Hepatocyte (in vitro differentiated cells): ENCODE measurements around the gene TRIP12. TPM values are rescaled to one million over a fixed set of nuclear protein-coding genes. Genes with fewer than 3 reads are reported as not detected.
"Not testable (repeated sequence)": the region's sequence is repeated elsewhere in the genome, so short reads cannot be mapped to it uniquely, and the experiment has no call there.

Experiments
- DNase-seq: peaks from one replicate; pipeline ENCODE4 v3.0.0-alpha.2; 2016; ENCODE audit warnings: low spot score
- H2AFZ ChIP-seq: fragments of 200-600 bp; sonication (generic); 2 replicates; pipeline ENCODE4 v1.6.0; 2016; ENCODE audit warnings: antibody characterized with exemption, mild to moderate bottlenecking
- H3K27ac ChIP-seq: fragments of 200-600 bp; sonication (generic); 2 replicates; pipeline ENCODE4 v1.5.1; 2016; ENCODE audit warnings: mild to moderate bottlenecking
- H3K27me3 ChIP-seq: fragments of 200-600 bp; sonication (generic); 2 replicates; pipeline ENCODE4 v1.6.1; 2016
- H3K36me3 ChIP-seq: fragments of 200-600 bp; sonication (generic); replicated peaks from 2 replicates; pipeline ENCODE4 v1.5.1; 2016; ENCODE audit warnings: low read depth; ENCODE audit not compliant: insufficient read depth
- H3K4me1 ChIP-seq: fragments of 200-600 bp; sonication (generic); 2 replicates; pipeline ENCODE4 v1.5.1; 2016; ENCODE audit warnings: mild to moderate bottlenecking, moderate library complexity; ENCODE audit not compliant: insufficient read depth
- H3K4me2 ChIP-seq: fragments of 200-600 bp; sonication (generic); 2 replicates; pipeline ENCODE4 v1.6.0; 2016
- H3K4me3 ChIP-seq: fragments of 200-600 bp; sonication (generic); 2 replicates; pipeline ENCODE4 v1.5.1; 2016; ENCODE audit warnings: mild to moderate bottlenecking
- H3K79me2 ChIP-seq: fragments of 200-600 bp; sonication (generic); 2 replicates; pipeline ENCODE4 v1.6.0; 2017; ENCODE audit warnings: mild to moderate bottlenecking
- H3K9me2 ChIP-seq: fragments of 200-600 bp; sonication (generic); replicated peaks from 2 replicates; pipeline ENCODE4 v1.6.0; 2017; ENCODE audit warnings: mild to moderate bottlenecking; ENCODE audit not compliant: insufficient read depth
- H3K9me3 ChIP-seq: fragments of 200-600 bp; sonication (generic); 2 replicates; pipeline ENCODE4 v1.5.1; 2016; ENCODE audit warnings: low read depth, mild to moderate bottlenecking
- H4K20me1 ChIP-seq: fragments of 200-600 bp; sonication (generic); 2 replicates; pipeline ENCODE4 v1.6.0; 2016; ENCODE audit warnings: mild to moderate bottlenecking; ENCODE audit not compliant: insufficient read depth, poor library complexity, severe bottlenecking
- EZH2 ChIP-seq: fragments of 200-600 bp; sonication (generic); IDR thresholded peaks from 2 replicates; pipeline ENCODE4 v1.6.1; 2016; ENCODE audit warnings: antibody characterized with exemption, mild to moderate bottlenecking, borderline replicate concordance
- EZH2phosphoT487 ChIP-seq: fragments of 200-600 bp; sonication (generic); IDR thresholded peaks from one replicate; pipeline ENCODE4 v1.6.1; 2018; ENCODE audit warnings: antibody characterized with exemption, mild to moderate bottlenecking, low read depth, moderate library complexity; ENCODE audit not compliant: unreplicated experiment, severe bottlenecking
- WGBS: methylation state at CpG from one replicate; pipeline ENCODE4 v1.1.6; 2016; ENCODE audit warnings: low lambda C conversion rate; ENCODE audit errors: missing lambda C conversion rate; 5-methylcytosine and 5-hydroxymethylcytosine counted together
- polyA plus RNA-seq: library from polyadenylated mRNA; unstranded; fragments of >200 nt; fragmentation: Nextera tagmentation; extraction: Ambion mirVana; gene quantifications from 2 replicates; pipeline ENCODE4 v1.2.1, GENCODE V29; 2016
- total RNA-seq: library from RNA; depleted of rRNA; stranded (reverse); fragments of >200 nt; gene quantifications from 2 replicates; pipeline ENCODE4 v1.2.3, GENCODE V29; 2014
- TF ChIP-seq, protein P1 (sequence below): fragments of 200-600 bp; sonication (generic); IDR thresholded peaks from 2 replicates; pipeline ENCODE4 v1.5.1; 2016; ENCODE audit warnings: antibody characterized with exemption, mild to moderate bottlenecking; ENCODE audit not compliant: poor library complexity

Gene TRIP12
- total and polyA plus RNA-seq, 2 experiments from 2014 or later: 40.7 to 136 TPM

DNA sequence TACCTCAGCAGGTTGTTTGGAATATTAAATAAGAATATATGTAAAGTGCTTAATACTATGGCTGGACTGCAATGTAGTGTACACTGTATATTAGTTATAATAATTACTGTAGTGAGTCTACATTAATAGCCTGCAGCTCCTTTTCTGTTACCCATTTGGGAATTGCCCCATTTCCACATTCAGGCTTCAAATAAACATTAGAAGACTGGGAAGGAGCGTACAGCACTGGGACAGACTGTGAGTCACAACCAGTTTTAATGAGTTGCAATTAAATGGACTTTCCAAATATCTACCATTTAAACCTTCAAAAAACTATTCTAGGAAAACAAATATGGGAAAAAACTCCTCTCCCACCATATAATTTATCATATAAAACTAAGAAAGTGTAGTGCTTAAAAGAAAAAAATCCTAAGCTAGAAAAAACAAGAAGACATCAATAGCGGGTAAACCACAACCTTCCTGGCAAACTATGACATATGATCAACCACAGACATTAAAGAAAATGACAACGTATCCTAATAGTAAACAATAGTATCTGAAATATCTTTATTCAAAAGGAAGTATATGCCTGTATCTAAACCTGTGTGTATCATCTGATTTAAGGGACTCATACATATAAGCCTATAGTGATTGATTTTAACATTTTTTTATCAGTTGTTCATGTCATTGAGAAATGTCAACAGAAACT is 86.1 kb downstream of the TRIP12 start:
- Histone ChIP-seq H2AFZ (no peak overlapping the region), H3K79me2 (peaks cover 40% of the 10 kb centered on the region), H3K27me3 (no peaks in the 10 kb centered on the region), H3K27ac (no peak overlapping the region), H3K9me3 (no peaks in the 10 kb centered on the region), H3K4me3 (no peak overlapping the region), H3K36me3 (no peaks in the 10 kb centered on the region), H3K4me2 (no peak overlapping the region), H4K20me1 (peaks cover 9% of the 10 kb centered on the region), H3K4me1 (no peaks in the 10 kb centered on the region), H3K9me2 (no peaks in the 10 kb centered on the region)
- no peak for DNase-seq
- TF ChIP-seq, protein P1, sequence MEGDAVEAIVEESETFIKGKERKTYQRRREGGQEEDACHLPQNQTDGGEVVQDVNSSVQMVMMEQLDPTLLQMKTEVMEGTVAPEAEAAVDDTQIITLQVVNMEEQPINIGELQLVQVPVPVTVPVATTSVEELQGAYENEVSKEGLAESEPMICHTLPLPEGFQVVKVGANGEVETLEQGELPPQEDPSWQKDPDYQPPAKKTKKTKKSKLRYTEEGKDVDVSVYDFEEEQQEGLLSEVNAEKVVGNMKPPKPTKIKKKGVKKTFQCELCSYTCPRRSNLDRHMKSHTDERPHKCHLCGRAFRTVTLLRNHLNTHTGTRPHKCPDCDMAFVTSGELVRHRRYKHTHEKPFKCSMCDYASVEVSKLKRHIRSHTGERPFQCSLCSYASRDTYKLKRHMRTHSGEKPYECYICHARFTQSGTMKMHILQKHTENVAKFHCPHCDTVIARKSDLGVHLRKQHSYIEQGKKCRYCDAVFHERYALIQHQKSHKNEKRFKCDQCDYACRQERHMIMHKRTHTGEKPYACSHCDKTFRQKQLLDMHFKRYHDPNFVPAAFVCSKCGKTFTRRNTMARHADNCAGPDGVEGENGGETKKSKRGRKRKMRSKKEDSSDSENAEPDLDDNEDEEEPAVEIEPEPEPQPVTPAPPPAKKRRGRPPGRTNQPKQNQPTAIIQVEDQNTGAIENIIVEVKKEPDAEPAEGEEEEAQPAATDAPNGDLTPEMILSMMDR: no peak
- TF ChIP-seq EZH2: no peak
- TF ChIP-seq EZH2phosphoT487: no peak
- WGBS: 86% methylated on average over 3 of the region's 3 CpGs

DNA sequence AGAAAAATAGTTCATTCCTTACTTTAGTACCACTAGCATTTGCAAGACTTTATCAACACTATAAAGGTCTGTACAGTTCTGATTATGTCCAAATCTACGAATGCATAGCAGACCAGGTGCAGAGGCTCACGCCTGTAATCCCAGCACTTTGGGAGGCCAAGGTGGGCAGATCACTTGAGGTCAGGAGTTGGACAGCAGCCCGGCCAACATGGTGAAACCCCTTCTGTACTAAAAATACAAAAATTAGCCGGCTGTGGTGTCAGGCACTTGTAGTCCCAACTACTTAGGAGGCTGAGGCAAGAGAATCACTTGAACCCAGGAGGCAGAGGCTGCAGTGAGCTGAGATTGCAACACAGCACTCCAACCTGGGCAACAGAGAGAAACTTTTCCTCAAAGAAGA is 87.4 kb downstream of the TRIP12 start:
- H3K27me3 ChIP-seq, H2AFZ ChIP-seq, H3K27ac ChIP-seq, DNase-seq, H3K9me2 ChIP-seq, H3K4me1 ChIP-seq, H3K9me3 ChIP-seq, H3K4me2 ChIP-seq, H4K20me1 ChIP-seq, H3K4me3 ChIP-seq, H3K36me3 ChIP-seq: not testable (repeated sequence)
- peaks cover 30% of the 10 kb centered on the region for H3K79me2 ChIP-seq
- WGBS: 95% methylated on average over 4 of the region's 4 CpGs

DNA sequence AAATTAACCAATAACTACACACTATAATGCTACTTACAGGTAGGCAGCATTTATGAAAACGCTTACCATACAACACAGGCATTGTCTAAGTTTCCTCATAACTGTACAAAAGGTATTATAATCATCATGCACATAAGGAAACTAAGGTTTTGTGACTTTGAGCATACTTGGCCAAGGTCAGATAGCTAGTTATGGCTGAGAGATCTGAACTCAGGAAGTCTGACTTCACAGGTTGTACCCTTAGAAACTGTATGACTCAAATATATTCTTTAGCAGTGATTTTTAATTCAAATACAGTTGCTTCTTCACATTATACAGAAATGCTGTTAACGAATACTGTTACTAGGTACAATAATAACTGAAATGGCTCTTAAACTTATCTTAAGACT is 89.3 kb downstream of the TRIP12 start:
- no peaks in the 10 kb centered on the region for H3K9me2 ChIP-seq
- H3K27me3 ChIP-seq: no peaks in the 10 kb centered on the region
- H3K27ac ChIP-seq: no peak overlapping the region
- 92% methylated on average over 2 of the region's 2 CpGs for WGBS
- no peaks in the 10 kb centered on the region for H3K4me1 ChIP-seq
- peaks cover 5% of the 10 kb centered on the region for H3K36me3 ChIP-seq
- H3K4me3 ChIP-seq: no peak overlapping the region
- no peak overlapping the region for H3K4me2 ChIP-seq
- H2AFZ ChIP-seq: no peak overlapping the region
- H3K9me3 ChIP-seq: no peaks in the 10 kb centered on the region
- TF ChIP-seq EZH2phosphoT487 (no peak), EZH2 (no peak)
- H3K79me2 ChIP-seq: peaks cover 20% of the 10 kb centered on the region
- peaks cover 9% of the 10 kb centered on the region for H4K20me1 ChIP-seq
- no peak for DNase-seq

DNA sequence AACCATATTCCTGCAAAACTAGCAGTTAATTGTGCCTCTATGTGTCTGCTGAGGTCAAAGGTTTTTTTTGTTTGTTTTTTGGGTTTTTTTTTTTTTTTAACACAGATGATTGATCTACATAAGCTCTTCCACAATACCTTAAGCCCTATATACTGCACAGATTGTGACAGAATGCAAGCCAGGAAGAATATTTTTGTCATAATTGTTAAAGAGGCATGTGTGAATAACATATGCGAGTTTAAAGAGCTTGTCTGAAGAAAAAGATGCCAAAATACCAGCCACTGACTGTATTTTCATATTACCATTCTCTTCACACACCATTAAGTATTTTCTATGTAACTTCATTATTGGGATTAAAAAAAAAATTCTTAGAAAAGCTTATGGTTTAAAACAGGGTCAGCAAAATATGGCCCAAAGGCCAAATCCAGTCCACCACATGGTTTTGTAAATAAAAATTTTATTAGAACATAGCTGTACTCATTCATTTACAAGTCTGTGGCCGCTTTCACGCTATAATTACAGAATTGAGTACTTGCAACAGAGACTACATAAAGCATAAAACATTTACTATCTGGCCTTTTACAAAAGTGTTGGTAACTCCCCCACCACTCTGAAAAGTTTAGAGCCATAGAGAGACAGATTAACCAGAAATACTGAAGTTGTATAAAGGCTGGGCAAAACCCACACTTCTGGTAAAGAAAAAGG is 89.9 kb downstream of the TRIP12 start:
- 92% methylated on average over 3 of the region's 3 CpGs for WGBS
- Histone ChIP-seq H3K9me3 (no peaks in the 10 kb centered on the region), H3K4me2 (no peak overlapping the region), H3K27me3 (no peaks in the 10 kb centered on the region), H2AFZ (no peak overlapping the region), H3K9me2 (no peaks in the 10 kb centered on the region), H3K36me3 (peaks cover 5% of the 10 kb centered on the region), H3K27ac (no peak overlapping the region), H3K4me3 (no peak overlapping the region), H3K4me1 (no peaks in the 10 kb centered on the region), H4K20me1 (peaks cover 9% of the 10 kb centered on the region), H3K79me2 (peaks cover 16% of the 10 kb centered on the region)
- TF ChIP-seq, protein P1: no peak
- no peak for TF ChIP-seq EZH2phosphoT487
- no peak for TF ChIP-seq EZH2
- no peak for DNase-seq
